HL-60/S4 (cell line): ENCODE measurements around the gene APIP.

Source experiments
- in situ Hi-C: fragments of 300-500 bp; cut with MboI; formaldehyde crosslinking; loops from 2 replicates; pipeline ENCODE4 v1.14.3; 2022; ENCODE audit warnings: low sequenced_read_pairs

The APIP gene, protein sequence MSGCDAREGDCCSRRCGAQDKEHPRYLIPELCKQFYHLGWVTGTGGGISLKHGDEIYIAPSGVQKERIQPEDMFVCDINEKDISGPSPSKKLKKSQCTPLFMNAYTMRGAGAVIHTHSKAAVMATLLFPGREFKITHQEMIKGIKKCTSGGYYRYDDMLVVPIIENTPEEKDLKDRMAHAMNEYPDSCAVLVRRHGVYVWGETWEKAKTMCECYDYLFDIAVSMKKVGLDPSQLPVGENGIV

DNA sequence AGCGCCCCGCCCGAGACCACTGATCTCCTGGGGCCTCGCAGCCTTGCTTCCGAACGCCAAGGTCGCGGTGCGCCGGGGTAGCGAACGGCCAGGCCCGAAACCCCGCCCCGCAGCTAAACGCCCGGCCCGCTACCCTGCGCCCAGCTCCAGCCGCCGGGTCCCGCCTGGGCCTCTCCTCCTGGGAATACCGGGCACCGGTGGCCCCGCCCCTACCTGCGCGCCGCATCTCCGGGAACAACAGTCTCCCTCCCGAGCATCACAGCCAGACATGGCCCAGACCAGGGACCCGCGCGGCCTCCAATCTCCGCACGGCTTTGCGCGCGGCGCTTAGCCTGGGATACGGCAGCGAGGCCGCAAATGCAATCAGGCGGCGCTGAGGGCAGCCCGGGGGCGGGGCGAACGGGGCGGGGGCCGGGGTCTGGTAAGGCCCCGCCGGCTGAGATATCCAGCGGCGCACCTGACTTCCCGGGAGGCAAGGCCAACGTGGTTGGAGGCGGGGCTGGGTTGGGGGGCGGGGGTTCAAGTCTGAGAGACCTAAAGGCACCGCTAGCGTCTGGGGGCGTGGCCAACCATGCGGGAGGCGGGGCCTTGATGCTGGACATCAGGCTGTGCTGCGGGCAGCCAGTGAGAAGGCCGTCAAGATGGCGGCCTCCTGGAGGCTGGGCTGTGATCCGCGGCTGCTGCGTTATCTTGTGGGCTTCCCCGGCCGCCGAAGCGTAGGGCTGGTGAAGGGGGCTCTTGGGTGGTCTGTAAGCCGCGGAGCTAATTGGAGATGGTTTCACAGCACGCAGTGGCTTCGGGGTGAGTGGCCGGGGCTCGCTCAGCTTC lies at the start of gene APIP, which contains the start of gene PDHX:
Gene APIP, minus strand, starts transcription at position 365 of the 828 bp plus-strand sequence. Its CDS starts 95 bp downstream, at position 270.
Gene PDHX, plus strand, starts transcription at position 604 of the 828 bp plus-strand sequence. Its CDS starts 38 bp downstream, at position 642.
- in situ Hi-C loops = no loop called here

DNA sequence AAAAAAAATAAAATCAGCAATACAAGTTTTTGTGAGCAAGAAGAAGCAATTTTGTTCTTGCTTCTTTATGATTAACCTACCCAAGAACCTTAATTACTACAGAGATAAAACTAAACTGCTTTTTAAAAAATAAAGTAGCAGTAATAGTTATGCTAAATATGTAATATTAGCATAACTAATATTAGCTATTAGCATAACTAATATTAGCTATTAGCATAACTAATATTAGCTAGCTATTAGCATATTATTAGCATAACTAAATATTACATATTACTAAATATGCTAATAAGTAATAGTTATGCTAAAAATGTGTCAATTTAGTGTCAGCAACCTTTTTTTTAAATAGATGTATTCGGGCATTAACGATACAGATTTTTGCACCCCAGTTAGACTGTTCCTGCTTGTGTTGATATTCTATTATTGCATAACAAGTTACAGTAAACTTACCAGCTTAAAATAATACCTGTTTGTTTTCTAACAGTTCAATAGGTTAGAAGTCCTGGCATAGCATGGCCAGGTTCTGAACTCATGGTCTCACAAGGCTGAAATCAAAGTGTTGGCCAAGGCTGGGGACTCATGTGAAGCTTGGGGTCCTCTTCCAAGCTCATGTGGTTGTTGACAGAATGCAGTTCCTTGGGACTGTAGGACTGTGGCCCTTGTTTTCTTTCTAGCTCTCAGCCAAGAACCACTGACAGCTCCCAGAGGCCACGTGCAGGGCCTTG lies 48.6 kb upstream of the APIP start:
- in situ Hi-C loops = no loop called here

DNA sequence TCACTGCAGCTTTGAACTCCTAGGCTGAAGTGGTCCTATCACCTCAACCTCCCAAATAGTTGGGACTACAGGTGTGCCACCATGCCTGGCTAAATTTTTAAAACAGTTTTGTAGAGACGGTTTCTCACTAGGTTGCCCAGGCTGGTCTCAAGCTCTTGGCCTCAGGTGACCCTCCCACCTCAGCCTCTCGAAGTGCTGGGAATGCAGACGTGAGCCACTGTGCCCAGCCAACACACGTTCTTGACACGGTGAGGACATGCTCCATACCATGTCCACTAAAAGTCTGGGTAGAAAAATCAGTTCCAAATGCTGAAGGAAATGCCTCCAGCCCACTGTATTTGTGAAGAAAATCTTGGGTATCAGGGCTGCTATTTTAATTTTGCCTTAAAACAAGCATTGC lies 47.2 kb upstream of the APIP start:
- in situ Hi-C loops = no loop called here

DNA sequence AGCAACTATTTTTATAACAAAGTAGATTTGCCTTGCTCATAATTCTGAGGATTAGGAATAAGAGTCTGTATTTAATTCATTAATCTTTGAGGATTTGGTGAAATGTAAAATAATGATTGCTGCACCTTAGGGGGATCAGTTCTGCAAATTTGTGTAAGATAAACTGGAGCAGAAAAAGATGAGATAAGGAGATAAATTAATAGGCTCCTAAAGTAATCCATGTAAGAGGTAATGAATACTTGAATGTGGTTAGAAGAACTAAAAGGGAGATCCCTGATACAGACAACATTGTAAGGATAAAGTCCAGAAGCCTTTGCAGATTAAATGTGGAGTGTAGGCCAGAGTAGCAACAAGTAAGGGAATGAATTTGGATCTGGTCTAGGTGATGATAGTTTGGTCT lies 45.9 kb upstream of the APIP start:
- in situ Hi-C loops = no loop called here

DNA sequence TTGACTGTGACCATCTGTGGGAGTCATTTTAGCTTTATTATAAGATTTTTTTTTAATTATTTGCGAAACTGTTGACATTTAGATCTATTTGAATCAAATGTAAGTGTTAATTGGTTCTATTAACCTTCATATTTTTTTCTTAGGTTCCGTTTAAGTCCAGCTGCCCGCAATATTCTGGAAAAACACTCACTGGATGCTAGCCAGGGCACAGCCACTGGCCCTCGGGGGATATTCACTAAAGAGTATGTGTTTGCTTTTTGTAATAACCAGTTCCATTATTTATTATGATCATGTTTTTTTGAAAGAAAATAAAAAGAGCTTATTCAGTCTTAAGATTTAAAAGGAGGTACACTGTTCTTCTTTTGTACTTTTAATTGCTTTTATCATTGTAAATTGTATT lies 44.1 kb upstream of the APIP start:
- in situ Hi-C loops = no loop called here

DNA sequence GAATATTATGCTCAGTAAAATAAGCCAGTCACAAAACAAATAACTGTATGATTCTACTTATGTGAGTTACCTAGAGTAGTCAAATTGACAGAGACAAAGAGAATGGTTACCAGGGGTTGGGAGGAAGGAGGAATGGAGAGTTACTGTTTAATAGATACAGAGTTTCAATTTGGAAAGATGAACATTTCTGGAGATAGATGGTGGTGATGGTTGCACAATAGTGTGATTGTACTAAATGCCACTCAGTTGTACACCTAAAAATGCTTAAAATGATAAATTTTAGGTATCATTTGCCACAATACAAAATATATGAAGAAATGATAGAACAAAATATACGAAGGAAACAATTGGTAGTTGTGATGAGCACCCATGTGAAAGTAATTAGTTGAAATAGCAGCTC lies 43.6 kb upstream of the APIP start:
- in situ Hi-C loops = no loop called here

DNA sequence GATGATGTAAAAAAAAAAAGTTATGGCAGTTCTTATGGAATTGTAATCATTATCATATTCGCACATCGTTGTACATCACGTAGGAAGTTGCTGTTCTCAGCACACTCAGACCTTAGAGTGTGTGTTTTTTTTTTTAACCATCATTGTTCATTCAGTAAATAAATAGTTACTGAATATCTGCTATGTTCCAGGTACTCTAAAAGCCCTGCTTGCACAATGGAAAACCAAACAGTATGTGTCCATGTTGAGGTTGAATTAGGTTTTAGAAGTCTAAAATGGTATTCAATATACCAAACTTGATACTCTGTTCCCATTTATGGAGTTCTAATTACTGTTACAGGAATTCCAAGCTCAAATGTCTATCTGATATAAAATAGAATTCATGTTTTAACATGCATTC lies 41.4 kb upstream of the APIP start:
- in situ Hi-C loops = no loop called here

DNA sequence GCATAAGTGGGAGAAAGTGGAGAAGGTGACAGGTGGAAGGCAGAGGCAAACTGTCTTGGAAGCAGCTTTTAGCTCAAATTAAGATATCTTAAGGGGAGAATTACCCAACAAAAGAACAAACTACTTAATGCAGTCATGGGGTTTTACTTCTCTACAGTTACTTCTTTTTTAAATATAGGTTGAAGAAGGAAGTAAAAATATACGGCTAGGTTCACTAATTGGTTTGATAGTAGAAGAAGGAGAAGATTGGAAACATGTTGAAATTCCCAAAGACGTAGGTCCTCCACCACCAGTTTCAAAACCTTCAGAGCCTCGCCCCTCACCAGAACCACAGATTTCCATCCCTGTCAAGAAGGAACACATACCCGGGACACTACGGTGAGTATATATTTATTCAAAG lies 41.0 kb upstream of the APIP start:
- in situ Hi-C loops = no loop called here

DNA sequence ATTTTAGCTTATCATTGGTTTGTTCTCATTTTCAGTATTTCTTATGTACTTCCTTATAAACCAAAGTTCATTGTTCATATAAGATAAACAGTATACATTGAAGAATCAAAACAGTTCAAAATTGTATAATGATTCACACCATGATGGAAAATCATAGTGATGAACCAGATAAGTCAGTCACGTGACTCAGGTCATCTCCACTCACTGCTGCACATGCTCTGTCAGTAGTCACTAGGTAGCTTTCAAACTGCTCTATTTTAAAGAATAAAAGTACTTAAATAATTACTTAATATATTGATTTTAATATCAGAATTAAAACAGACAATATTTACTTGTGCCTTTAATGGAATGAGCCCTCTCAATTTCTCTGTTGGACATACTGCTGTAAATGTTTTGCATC lies 37.8 kb upstream of the APIP start:
- in situ Hi-C loops = no loop called here

DNA sequence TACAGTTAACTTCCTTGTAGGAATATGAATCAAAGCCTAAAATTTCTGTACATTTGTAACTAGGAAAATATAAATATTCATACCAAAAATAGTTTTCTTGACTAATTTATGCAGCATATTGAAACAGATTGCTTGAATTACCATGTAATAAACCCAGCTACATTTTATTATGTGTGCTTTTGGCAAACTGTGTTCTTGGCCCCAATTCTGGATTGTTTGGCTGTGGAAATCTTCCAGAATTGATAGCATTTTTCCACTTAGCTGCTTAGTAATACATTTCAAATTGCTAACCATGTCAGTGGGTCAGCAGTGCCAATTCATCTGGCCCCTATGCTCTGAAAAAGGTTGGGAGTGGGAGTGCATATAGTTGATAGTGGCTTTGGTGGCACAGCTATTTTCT lies 32.5 kb upstream of the APIP start:
- in situ Hi-C loops = no loop called here

DNA sequence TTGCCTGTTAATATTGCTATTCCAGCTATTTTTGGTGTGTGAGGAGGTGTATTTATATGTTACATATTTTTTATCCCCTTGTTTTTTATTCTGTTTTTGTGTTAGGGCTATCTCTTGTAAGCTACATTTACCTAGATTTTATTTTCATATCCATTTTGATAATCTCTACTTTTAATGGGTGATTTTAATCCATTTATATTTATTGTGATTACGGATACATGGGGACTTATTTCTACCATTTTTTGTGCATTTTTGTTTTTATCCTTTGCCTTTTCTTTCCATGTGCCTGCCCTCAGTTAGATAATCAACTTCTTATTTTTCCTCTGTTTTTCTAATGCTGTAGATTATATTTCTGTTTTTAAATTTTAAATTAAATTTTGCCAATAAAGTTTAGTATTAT lies 28.5 kb upstream of the APIP start:
- in situ Hi-C loops = no loop called here

DNA sequence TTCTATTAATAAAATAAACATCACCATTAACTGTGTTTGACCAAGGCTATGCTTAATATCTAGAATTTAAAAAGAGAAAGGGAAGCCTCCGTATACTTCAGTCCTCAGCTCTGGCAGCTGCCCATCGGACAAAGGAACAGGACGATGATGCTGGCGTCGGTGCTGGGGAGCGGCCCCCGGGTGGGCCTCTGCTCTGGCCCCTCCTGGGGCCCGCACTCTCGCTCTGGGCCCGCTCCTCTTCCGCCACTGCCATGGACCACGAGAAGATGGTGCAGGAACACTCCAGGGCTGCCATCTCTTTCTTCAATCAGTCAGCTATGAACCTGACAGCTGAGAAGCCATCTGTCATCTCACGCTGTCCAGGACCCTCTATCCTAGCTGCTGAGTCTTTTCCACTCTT lies 25.5 kb upstream of the APIP start:
- in situ Hi-C loops = no loop called here

DNA sequence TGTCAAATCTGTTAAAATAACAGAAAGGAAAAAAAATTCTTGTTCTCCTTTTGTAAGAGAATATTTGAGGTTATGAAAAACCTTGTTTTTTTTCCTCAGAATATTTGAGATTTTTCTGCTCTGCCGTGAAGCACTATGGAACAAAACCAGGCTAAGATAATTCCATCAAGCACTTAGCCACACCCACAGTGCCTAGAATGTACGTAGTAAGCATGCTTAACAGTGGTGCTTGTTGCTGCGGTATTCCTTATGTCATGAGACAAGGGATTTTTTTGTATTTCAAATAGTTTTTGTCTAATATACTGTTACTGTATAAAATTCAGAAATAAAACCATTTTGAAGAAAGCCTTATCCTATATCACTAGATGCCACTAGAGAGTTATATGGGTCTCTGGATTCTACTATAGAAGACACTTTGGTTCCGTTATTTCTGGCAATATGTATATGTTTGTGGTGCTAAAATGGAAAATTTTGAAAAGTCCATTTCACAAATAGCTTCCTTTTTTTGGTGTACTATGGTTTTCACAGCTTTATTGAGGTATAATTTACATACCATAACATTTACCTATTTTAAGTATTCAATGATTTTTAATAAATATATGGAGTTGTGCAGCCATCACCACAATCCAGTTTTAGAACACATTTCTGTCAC lies 24.0 kb upstream of the APIP start:
- in situ Hi-C loops = no loop called here

DNA sequence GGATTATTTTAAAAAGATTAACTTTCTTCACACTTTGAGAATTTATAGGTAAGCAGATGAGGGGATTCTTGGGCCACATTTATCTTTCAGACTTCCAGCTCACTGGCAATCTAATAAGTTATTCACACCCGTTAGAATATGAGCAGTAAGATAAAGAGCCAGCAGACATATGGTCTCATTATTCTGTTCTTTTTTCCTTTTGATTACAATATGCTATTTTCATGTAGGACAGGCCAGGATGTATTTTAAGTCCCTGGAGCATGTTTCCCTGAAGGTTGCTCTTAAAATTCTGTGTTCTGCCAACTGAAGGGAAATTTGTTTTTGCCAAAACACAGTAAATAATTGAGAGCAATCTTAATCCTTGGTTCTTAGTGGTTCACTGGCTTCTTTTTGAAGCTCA lies 22.4 kb upstream of the APIP start:
- in situ Hi-C loops = loop anchor here (10.0 kb wide), 2 partner anchors 296 to 446 kb away; no protein-coding TSS in a partner anchor

DNA sequence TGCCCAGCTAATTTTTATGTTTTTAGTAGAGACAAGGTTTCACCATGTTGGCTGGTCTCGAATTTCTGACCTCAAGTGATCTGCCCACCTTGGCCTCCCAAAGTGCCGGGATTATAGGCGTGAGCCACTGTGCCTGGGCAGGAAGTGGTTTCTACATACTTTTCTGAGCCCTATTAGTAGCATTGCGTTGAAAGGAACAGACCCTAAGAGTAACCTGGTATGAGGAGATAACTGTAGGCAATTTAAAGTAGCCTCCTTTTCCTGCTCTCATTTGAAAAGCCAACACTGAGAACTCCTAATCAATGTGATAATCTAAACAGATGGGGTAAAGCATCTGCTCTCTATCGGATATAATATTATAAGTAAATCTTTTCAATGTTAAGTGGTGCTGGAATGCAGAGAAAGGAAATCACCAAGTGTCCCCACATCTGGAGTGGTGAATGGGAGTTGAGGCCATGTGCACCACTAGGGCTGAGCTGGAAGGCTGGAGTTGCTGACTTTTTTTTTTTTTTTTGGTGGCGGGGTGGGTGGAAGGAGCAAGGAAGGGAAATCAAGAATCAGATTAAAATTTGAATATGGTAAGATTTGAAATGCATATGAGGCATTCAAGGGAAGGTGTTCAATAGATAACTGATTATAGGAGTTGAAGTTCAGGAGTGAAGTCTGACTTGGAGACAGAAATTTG lies 20.9 kb upstream of the APIP start:
- in situ Hi-C loops = loop anchor here (10.0 kb wide), 2 partner anchors 298 to 448 kb away; no protein-coding TSS in a partner anchor

DNA sequence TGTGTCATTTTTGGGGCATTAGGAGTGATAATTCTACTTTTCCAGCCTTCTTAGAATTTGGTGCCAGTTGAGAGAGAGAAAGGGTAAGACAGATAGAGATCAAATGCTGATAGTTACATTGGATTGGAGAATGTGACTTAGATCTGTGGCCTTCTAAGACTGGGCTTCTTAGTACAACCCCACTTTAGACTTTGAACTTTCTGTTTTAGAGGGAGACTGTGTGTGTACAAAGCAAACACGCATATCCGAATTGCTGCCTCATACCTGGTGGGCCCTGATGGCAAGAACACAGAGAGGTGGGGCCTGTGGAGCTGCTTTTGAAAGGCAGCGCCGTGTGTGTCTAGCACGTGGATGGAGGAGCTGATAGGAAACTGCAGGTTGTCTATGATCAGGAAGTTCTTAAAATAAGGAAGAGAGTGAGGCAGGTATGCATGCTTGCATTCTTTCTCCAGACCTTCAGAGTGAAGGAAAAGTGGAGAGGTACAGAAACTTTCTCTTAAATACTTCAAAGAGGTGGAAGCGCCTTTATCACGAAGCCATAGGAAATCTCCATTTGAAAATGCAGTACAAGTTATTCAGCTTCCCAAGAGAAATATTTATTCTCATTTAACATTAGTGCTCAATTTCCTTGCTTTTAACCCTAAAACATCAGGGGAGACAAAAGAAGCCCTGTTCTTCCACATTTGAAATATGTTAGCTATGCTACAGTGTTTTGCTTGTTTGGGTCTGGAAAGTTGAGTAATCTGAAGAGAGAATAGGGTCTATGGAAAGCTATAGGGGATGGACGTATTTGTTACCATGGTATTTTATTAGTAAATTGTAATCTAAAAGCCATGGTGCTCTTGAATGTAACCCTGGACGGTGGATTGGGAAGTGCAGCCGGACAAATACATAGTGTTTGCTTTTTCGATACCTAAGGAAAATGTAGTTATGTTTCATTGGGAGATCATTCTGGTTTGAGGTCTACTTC lies 13.9 kb upstream of the APIP start:
- in situ Hi-C loops = loop anchor here (10.0 kb wide), 2 partner anchors 305 to 455 kb away; no protein-coding TSS in a partner anchor

DNA sequence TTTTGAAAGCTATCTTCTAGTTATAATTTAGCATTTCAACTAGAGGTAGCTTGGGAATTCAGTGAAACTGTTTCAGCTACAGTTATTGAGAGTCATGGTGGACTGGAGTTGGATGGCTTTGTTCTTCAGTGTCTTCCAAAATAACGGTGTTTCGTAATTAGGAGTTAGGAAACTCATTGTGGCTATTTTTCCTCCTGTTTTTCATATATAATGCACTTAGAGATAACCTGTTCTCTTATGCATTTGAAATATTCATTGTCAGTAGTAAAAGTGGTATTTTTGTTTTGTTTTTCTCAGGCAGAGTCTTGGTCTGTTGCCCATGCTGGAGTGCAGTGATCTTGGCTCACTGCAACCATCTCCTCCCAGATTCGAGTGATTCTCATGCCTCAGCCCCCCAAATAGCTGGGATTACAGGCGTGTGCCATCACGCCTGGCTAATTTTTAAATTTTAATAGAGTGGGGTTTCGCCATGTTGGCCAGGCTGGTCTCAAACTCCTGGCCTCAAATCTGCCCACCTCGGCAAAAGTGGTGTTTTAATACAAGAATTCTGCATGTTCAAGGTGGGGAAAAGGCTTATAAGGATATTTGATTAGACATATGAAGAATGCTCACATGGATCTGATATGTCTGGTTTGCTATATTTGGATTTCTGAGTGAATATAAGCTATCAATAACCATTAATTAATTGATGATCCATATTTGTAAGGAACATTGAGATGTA lies 12.9 kb upstream of the APIP start:
- in situ Hi-C loops = no loop called here

DNA sequence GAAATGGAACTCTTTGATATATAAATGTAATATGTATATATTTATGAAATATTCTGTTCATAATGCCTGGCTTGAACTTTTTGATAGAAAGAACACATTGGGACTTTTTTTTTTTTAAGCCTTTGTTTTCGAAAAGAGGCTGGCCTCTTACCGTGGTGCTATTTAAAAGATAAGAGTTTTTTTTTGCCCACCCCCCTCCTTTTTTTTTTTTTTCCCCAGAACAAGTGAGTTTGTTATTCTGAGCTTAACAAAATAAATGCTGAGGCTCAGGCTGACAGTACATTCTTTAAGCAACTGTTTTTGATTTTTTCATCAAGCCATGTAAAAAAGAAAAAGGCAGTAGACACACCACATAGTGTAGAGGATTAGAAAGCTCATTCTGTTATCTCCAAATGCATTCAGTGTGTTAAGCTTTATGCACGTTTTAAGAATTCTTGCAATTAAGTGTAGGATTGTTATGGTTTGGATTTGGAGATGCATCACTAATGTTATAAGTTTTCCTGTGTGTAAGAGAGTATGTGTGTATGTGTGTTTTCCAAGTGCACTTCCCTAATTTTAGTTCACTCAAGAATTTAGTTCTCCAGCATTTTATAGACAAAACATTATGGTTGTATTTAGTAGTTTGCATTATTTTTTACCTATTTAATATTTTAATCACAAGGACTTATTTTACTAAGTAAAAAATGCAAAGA lies 12.2 kb upstream of the APIP start:
- in situ Hi-C loops = no loop called here
